Measurements from ENCODE around the gene PIKFYVE. TPM values are rescaled to one million over a fixed set of nuclear protein-coding genes. Genes with fewer than 3 reads are reported as not detected.

PIKFYVE gene
- total and polyA plus RNA-seq, 10 of the 15 experiments (the other 5 are each of a cell fraction or from before 2014, with no cell fraction given) = 5.2 to 41.7 (median 19.6) TPM

- no peak overlapping the region for H3K4me2 ChIP-seq (ENCODE audit: control insufficient read depth, insufficient read depth)
- no peaks in the 10 kb centered on the region for H3K4me1 ChIP-seq (ENCODE audit: control insufficient read depth, insufficient read depth, low read length)
- no peaks in the 10 kb centered on the region for H3K9me3 ChIP-seq (replicated peaks; ENCODE audit: control insufficient read depth, insufficient read depth, low read length)
- under 1% methylated on average over 9 of the region's 9 CpGs for WGBS (ENCODE audit: insufficient coverage, insufficient replicate concordance, low lambda C conversion rate, missing lambda C conversion rate)
- FAIRE-seq (no peak), DNase-seq (ENCODE audit: low read depth, low spot score) (no peak), ATAC-seq (peak; percentile 73)
- H3K9ac ChIP-seq (ENCODE audit: control insufficient read depth, insufficient read depth, low read length) = no peak overlapping the region
- no TSS peak for BruUV-seq (replicated peaks)
- ChIA-PET RAD21 (ENCODE audit: unreplicated experiment) (interaction anchor here (0.8 kb wide), 1 partner anchor 1992 kb away, joined by 3 read pairs; no protein-coding TSS in a partner anchor), SMC1A (ENCODE audit: uncharacterized antibody, unreplicated experiment) (interaction anchor here (0.7 to 1.2 kb wide), 2 partner anchors 14 to 31 kb away, joined by 3 to 4 read pairs; no protein-coding TSS in a partner anchor), POLR2A (interaction anchor here (0.6 kb wide), 1 partner anchor 66 kb away, joined by 3 read pairs; no protein-coding TSS in a partner anchor), CTCF (interaction anchor here (0.6 to 1.7 kb wide), 10 partner anchors 8 to 1841 kb away, joined by 3 to 9 read pairs (median 4); no protein-coding TSS in a partner anchor)
- H3K27ac ChIP-seq (ENCODE audit: control insufficient read depth, insufficient read depth) = no peak overlapping the region
- in situ Hi-C loops (cut with MboI) (loop anchor here (10.0 kb wide), 1 partner anchor 927 kb away; no protein-coding TSS in a partner anchor), intact Hi-C loops (cut with micrococcal nuclease; ENCODE audit: unreplicated experiment) (loop anchor here (5.0 kb wide), 2 partner anchors 800 to 1170 kb away; no protein-coding TSS in a partner anchor)
- H3K36me3 ChIP-seq (ENCODE audit: control insufficient read depth in 2 of 2, insufficient read depth in 2 of 2, low read length in 1 of 2) = no peaks in the 10 kb centered on the region
- no peaks in the 10 kb centered on the region for H3K79me2 ChIP-seq (ENCODE audit: control insufficient read depth, insufficient read depth, low read length)
- no peak overlapping the region for H3K4me3 ChIP-seq
- no peaks in the 10 kb centered on the region for H4K20me1 ChIP-seq (ENCODE audit: control insufficient read depth, insufficient read depth)
- H3K27me3 ChIP-seq (replicated peaks in 1 of 2; ENCODE audit: control insufficient read depth in 2 of 2, insufficient read depth in 2 of 2, low read length in 1 of 2) = peaks cover 0 to 4% of the 10 kb centered on the region in 2 experiments; a peak in 3 of 4 replicates
- no peak overlapping the region for H2AFZ ChIP-seq (ENCODE audit: control insufficient read depth, low read depth, low read length)
- TF ChIP-seq SMC3 (IDR thresholded peaks at IDR 0.05; ENCODE audit: borderline replicate concordance, low read length) (peak; percentile 31; the same call in 1 of the 2 replicates), EP300 (IDR thresholded peaks at IDR 0.05; ENCODE audit: borderline replicate concordance in 1 of 2, control insufficient read depth in 1 of 2, low read depth in 2 of 2, low read length in 2 of 2) (no peak), CEBPB (IDR thresholded peaks at IDR 0.05; ENCODE audit: borderline replicate concordance in 1 of 2, low read depth in 2 of 2, low read length in 2 of 2) (no peak), RAD21 (IDR thresholded peaks at IDR 0.05; ENCODE audit: insufficient read depth, low read depth, low read length) (peak; percentile 60), CREM (IDR thresholded peaks at IDR 0.05; ENCODE audit: low read depth) (no peak), MTA3 (IDR thresholded peaks at IDR 0.05; ENCODE audit: borderline replicate concordance, low read length) (no peak), CTCF (IDR thresholded peaks at IDR 0.05 in 2 of 3, conservative IDR thresholded peaks at IDR 0.05 in 1 of 3; ENCODE audit: control insufficient read depth in 2 of 3, extremely low read depth in 1 of 3, insufficient read depth in 1 of 3, low read depth in 3 of 3, low read length in 3 of 3) (peak; percentile 15 to 61 (median 23); a peak in 4 of 6 replicates), SREBF2 (IDR thresholded peaks at IDR 0.05; ENCODE audit: low read length) (no peak), PRDM15 (CRISPR knock-in tag; IDR thresholded peaks at IDR 0.05) (no peak)
- TF ChIP-seq, protein P1, sequence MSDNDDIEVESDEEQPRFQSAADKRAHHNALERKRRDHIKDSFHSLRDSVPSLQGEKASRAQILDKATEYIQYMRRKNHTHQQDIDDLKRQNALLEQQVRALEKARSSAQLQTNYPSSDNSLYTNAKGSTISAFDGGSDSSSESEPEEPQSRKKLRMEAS (IDR thresholded peaks at IDR 0.05; ENCODE audit: low read depth, low read length) = no peak
These were observed 141.6 kb downstream of the PIKFYVE start for GRCh38 chr2:208407667-208408066.

All from GM12878 (cell line).